GM19467 (cell line): ENCODE measurements around the gene SPAG6.
"Not testable (repeated sequence)": the region's sequence is repeated elsewhere in the genome, so short reads cannot be mapped to it uniquely, and the experiment has no call there.

Source experiments
- ATAC-seq: cut with Tn5 transposase; IDR thresholded peaks from one replicate; pipeline ENCODE4 v1.9.1; 2021; ENCODE audit warnings: mild to moderate bottlenecking, moderate library complexity; ENCODE audit not compliant: unreplicated experiment

Gene SPAG6

DNA sequence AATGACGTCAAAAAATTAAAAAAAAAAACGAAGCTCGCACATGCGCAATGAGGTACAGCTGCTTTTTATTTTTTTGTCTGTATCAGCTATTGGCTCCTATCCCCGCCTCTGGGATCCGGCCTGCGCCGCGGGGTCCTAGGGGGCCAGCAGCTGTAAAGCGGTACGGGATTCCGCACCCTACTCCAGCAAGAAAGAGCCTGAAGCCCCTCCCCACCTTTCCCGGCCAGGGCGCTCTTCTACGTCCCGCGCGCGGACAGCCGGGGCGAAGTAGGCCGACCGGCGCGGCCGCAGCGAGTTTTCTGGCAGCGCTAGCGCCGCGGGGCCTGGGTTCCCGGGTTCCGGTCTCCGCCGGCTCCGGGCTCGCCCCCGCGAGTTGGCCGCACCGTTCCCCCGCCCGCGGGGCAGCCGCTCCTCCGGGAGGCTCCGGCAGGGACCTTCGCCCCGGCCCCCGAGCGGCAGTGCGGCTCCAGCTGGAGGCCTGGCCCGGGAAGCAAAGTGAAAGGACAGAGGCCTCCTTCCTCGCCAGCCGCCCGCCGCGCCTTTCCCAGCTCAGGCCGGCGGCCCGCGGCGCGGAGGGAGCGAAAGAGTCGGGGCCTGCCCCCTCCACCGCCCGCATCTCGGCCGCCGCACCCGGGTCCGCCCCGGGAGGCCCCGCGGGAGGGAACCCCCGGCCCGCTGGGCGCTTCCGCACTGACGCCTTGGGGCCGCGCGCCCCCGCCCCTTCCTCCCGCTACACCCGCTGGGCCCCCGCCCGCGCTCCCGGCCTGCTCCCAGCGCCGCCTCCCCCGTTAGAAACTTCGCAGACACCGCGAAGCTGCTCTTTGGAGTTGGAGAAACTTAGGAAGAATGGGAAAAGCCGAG lies 4.7 kb upstream of the SPAG6 start:
- ATAC-seq: peak; percentile 41

DNA sequence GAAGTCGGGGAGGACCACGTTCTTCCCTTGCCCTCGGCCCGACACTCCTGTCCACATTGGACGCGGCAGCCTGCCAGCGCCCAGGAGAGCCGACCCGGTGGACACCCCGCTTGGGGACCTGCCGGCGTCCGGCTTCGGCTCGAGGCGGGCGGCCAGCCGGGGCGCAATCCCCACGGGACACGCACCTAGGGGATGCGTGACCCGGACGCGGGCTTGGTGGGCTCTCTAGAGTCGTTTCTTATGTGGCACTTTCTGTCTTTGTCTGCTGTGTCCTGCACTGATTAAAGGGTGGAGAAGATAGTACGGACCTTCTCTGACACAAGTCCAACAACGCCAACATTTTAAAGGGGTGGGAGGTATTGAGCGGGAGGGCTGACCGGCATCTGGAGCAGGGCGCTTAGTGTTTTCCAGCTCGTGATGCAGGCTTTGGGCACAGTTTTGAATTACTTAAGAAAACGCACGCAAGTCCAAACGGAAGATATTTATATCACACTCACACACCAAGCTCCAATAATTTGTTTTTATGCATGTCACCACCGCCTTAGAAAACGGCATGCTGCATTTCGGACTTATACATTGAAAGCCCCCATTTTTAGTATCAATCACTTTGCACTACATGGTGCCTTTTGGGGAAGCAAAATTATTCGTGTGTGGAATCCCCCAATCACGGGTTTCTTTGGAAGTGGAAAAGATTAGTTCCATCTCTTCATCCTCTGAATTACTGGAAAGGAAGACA lies 3.9 kb upstream of the SPAG6 start:
- peak; percentile 8 for ATAC-seq

DNA sequence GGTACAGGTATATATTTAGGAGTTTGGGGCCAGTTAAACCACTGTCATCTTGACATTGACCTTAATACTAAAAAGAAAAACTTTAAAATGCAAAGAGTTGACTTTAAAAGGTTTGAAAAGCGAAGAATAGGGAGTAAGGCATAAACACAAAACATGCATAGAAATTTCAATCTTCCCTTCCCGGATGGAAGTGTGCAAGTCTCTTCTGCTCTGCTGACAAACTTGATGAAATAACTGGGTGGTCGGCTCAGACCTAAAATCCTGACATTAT lies 3.4 kb upstream of the SPAG6 start:
- no peak for ATAC-seq

DNA sequence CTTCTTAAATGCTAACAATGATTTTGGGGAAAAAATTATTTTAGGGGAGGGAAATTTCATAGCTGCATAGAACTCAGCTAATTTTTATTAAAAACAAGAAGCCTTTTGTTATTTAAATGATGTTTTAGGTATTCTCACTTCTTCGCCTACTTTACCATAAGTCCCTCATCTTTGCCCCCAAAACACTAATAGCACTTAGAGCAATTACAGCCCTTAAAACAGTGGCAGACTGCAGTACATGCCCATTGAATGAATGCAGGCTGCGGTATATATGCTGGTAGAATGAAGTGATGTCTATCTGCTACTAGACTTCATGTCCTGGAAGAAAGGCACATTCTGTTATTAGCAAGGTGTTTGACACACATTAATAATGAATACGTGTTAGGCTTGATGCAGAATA lies 2.9 kb upstream of the SPAG6 start:
- no peak for ATAC-seq

DNA sequence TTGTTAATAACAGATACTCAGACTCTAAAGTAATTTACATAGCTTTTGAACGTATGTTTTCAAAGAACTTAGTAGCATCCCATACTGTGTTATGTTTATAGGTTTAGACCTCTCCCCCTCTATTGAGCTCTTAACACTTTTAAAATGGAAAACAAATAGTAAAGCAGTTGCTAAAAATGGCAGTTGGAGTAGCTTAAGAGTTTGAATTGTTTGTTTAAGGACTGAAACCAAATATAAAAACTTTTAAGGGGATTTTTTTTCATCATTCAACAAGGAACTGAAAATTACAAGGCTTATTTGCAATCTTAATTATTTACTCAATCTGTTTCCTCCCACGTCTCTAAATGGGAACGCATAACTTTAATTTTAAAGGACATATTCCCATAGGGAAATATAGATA lies 1.6 kb upstream of the SPAG6 start:
- no peak for ATAC-seq

DNA sequence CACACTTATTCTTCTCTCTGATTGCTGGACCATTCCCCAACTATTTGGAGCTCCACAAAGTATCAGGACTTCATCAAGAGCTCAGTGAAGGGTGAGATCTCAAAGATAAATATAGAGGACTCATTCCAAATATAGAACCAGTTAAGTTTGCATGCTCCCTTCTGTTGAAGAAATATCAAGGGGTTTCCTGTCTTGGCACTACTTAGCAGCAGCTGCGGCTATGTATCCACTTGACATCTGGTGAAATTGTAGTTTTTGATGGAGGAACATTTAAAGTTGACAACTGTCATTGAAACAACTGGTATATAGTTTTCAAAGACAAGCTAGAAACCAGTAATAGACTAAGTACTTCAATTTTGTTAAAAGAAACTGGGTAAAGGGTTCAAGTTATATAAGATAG lies 1.0 kb upstream of the SPAG6 start:
- ATAC-seq: no peak

DNA sequence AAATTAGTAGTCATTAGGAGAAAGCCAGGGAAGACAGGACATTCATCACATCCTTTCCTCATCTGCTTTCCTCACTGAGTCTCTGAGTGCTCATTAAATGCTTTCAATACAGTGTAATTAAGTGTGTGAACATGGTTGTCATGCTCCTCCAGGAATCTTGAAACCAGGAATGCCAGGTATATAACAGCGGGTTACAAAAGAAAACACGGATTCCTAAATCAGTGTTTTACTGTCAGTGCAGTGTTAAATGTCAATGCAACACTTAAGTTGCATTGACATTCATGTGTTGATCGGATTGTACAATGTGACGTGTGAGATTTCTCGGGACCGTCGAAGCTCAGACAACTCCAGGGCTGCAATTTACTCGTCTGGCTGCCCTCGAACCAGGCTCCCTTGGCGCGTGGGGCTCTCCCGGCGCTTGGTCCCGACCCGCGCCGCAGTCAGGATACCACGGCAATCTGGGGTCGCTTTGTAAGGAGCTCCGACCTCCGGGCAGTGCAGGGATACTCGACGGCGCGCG lies 455 bp upstream of the SPAG6 start:
- no peak for ATAC-seq

DNA sequence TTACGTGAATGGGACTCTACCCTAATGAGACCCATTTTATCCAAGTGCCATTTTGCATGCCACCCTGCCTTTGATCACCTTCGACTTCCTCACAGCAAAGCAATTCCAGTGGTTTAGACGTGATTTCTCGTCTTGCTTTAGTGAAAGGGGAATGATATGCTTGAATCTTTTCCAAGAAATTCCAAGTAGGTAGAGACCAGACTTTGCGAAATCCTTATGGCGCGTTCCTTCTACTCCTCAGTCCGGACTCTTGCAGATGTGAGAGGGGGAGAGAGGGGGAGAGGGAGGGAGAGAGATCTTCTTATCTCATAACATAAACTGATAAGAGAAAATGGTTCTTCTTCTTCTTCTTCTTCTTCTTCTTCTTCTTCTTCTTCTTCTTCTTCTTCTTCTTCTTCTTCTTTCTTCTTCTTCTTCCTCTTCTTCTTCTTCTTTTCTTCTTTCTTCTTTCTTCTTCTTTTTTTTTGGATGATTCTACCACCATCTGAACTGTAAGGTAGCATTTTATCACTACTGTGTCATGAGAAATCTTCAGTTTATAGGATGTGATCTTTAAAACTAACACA lies 883 bp downstream of the SPAG6 start:
- no peak for ATAC-seq

DNA sequence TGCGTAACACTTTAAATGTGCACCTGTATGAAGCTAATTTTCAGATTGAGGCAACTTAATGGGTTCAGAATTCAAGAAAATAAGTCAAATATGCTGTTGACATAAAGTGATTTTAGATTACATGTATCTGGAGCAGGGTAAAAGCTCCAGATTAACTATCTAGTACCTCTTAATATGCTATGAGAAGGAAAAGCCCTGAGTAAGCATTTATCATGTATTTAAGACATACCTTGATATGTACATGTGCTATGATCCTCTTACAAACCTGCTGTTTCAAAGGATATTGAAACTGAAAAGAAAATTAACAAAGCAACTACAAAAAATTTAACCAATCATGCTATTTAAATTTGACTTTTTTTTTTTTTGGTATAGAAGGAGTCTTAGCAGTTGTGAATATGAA lies 4.5 kb downstream of the SPAG6 start:
- ATAC-seq: no peak

DNA sequence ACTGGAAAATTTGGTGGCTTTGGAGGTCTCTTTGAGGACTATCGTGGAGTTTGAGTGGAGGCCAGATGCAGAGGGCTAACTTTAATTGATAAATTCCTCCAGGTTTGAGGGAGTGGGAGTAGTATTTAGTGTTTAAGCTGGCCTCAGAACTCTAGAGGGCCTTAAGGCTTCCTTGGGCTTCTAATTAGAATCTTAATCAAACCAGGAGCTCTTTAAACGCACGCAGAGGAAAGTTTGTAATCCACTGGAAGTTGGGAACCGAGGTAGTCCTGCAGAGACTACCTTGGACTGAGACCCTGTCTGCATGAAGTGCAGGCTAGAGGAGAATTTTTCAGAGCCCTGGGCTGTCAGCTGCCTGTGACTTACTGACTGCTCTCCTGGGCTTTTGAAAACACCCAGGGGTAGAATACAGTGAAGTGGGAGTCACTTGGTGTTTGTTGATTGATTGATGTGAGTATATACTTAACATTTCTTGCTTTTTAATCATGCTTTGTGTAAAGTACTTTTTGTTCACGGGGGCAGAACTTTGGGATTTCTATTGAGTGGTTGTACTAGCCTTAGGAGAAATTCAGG lies 5.9 kb downstream of the SPAG6 start:
- ATAC-seq: no peak

DNA sequence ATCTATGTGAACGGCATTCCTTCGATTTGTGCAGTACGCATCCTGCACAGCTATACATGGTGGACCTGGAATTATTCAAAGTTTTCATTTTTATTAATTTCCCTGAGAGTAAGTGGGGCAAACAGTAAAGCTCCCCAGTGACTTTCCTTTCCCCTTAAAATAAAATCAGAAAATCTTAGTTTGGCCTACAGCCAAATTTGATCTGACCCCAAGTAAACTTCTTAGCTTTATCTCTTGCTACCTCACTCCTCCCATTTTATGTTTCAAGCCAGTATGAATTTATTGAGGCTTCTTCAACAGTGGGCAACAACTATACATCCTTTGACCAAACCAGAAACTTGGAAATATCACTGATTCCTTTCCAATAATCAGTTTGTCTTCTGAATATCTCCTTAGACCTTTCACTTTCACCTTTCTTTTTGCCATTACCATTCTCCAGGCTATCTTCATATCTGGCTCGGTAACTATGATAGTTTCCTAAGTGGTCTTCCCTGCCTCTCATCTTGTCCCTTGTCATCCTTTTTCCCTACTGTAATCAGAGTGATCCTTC lies 11.1 kb downstream of the SPAG6 start:
- ATAC-seq: no peak

DNA sequence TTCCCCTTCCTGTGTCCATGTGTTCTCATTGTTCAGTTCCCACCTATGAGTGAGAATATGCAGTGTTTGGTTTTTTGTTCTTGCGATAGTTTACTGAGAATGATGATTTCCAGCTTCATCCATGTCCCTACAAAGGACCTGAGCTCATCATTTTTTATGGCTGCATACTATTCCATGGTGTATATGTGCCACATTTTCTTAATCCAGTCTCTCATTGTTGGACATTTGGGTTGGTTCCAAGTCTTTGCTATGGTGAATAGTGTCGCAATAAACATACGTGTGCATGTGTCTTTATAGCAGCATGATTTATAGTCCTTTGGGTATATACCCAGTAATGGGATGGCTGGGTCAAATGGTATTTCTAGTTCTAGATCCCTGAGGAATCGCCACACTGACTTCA lies 12.5 kb downstream of the SPAG6 start:
- ATAC-seq: not testable (repeated sequence)

DNA sequence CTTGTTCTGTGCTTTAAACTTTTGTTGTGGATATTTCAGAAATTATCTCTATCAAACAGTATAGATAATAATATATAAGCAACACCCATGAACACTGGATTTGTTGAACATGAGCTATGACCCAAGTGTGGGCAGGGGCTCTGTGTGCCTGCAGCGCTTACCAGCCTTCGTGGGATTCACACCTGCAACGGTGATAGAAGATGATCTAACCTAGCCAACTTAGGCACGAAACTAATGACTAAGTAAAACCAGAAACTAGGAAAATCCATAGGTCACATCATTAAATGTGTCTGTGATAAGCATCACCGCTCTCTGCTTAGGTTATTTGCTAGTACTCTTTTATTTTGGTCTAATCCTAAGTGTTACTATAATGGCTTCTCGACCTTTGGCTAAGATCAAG lies 18.0 kb downstream of the SPAG6 start:
- no peak for ATAC-seq

DNA sequence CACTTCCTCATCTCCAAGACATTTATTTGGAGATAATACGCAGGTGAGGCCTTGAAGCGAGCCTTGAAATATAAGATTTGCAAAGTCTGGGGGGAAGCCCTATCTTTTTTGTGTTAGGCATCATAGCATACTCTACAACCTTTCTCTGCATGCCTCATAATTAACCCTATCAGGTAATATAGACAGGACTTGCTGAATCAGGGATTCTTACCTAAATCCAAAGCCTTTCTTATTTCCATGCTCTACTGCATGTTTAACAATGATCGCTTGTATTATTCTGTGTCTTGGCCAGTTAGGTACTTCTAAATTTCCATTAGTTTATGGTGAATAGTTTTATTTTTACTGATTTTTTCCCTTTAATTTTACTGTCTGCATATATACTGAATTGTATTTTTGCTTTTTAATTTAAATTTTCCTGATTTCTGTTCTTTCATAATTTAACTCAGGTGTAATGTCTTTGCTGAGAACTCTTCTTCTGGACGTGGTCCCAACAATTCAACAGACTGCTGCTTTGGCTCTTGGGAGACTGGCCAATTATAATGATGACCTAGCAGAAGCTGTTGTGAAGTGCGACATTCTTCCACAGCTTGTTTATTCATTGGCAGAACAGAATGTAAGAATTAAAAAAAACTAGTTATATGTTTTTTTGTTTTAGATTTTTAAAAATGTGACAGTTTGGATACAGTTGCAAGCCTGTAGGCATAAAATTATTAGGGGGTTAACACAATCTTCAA lies 19.3 kb downstream of the SPAG6 start:
- ATAC-seq: no peak

DNA sequence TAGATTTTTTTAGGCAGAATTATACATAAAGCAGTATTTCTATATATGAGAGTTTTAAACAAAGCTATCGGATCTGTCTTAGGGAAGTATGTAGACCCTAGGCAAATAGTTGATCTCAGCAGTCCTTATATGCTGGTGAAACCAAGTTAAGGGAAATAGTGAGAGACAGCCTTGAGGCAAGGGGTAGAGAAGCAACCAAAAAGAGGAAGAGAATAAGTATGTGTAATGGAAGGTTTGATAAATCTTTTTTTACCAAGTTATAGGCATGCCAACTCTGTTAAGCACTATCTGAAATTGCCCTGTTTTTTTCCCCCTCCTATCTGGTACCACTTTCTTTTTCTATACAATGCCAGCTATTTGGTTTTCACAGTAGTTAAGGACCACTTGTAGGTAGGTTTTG lies 19.9 kb downstream of the SPAG6 start:
- no peak for ATAC-seq

DNA sequence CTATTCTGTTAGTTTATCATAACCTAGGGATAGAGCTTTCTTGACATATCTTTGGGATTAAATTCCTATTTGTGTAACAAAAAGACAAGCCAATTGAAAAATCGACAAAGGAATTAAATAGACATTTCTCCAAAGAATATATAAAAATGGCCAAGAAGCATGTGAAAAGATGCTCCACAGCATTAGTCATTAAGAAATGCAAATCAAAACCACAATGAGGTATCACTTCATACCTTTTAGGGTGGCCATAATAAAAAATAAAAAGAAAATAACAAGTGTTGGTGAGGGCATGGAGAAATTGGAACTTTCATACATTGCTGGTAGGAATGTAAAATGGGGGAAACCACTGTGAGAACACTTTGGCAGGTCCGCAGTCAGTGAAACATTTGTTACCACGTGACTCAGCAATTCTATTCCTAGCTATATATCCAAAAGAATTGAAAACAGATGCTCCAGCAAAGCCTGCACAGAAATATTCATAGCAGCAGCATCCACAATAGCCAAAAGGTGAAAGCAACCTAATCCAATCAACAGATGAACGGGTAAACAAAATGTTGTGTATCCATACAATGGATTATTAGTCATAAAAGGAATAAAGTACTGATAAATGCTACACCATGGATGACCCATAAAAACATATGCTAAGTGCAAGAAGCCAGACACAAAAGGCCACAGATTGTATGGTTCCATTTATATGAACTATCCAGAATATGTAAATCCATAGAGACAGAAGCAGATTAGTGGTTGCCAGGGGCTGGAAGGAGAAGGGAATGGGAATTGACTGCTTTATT lies 20.5 kb downstream of the SPAG6 start:
- no peak for ATAC-seq

DNA sequence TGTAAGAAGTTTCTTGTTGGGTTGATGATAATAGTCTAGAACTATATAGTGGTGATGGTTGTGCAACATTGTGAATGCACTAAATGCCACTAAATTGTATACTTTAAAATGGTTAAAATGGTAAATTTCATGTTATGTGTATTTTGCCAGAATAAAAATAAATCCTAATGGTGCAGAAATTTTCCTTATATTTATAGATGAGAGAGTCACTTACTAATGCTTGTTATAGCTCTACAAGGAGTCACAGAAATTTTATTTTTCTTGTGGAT lies 21.1 kb downstream of the SPAG6 start:
- no peak for ATAC-seq

DNA sequence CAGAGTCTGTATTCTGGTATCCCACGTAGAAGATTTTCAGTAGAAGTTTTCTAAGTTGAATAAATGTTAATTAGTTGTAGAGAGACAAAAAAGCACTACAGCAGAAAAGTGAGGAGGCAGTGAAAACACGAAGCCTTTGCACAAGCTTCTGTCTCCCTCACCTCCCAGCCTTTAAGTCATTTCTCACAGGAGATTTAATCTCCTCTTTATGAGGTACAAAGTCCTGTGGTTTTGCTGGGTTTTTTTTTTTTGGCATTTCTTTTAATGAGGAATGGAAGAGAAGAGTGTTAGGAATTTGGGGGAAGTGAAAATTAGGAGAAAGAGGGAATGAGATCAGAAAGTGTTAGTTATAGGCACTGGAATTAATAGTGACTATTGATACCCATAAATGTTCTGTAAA lies 21.5 kb downstream of the SPAG6 start:
- no peak for ATAC-seq

DNA sequence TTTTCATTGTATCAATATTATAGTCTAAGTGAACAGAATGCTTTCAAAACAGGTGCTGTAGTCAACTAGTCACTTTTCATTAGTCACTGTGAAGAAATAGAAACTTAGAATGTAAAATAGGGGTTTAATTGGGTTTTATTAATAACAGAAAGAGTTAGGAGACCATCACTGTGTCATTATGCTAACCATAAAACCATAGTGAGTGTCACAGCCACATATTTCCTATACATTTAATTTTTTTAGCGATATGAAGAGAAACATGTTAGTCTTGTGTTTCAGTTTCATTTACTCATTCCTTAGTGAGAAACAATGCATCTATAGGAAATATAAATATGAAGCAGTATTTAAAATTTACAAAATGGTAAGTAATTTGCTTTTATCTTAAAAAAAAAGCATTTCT lies 22.2 kb downstream of the SPAG6 start:
- no peak for ATAC-seq

DNA sequence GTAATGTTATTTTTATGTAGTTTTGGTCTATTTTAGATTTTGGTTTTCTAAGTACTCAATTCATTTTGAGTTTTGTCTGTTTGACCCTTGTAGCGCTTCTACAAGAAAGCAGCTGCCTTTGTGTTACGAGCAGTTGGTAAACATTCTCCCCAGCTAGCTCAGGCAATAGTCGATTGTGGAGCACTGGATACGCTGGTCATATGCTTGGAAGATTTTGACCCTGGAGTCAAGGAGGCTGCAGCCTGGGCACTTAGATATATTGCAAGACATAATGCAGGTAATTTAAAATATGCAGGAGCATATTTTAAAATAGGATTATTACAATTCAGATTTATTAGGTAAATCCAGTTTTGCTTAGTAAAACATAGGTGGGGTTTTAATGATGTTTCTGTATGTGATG lies 23.1 kb downstream of the SPAG6 start:
- no peak for ATAC-seq
